Measurements from ENCODE around the gene GUSB.

DNA sequence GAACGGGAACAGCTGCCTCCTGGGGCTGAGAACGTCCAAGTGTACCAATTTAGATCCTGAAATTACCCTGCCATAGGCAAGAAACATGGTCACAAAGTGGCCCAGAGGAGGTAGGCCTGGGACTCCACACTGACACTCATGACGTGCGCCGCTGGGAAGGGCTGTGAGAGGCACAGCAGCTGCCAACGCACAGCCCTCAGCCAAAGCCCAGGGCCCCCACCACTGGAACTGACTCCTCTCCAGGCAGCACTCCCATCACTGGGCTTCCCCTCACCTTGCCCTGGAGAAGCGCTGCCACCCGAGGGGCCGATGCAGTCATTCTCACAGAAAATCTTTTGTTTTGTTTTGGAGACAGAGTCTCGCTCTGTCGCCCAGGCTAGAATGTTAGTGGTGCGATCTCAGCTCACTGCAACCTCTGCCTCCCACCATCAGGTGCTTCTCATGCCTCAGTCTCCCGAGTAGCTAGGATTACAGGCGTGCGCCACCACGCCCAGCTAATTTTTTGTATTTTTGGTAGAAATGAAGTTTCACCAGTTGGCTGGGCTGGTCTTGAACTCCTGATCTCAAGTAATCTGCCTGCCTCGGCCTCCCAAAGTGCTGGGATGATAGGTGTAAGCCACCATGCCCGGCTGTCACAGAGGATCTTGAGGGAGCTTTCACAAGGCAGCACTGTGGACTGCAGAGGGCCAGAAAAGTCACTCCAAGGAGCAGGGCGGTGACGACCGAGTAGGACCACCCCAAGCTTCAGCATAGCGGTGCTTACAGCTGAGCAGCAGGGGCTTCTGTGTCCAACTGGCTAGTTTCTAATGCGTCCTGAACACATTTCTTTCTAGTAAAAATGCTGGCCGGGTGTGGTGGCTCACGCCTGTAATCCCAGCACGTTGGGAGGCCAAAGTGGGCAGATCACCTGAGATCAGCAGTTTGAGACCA lies 13.5 kb downstream of the GUSB start:
- TF ChIP-seq, protein P1, sequence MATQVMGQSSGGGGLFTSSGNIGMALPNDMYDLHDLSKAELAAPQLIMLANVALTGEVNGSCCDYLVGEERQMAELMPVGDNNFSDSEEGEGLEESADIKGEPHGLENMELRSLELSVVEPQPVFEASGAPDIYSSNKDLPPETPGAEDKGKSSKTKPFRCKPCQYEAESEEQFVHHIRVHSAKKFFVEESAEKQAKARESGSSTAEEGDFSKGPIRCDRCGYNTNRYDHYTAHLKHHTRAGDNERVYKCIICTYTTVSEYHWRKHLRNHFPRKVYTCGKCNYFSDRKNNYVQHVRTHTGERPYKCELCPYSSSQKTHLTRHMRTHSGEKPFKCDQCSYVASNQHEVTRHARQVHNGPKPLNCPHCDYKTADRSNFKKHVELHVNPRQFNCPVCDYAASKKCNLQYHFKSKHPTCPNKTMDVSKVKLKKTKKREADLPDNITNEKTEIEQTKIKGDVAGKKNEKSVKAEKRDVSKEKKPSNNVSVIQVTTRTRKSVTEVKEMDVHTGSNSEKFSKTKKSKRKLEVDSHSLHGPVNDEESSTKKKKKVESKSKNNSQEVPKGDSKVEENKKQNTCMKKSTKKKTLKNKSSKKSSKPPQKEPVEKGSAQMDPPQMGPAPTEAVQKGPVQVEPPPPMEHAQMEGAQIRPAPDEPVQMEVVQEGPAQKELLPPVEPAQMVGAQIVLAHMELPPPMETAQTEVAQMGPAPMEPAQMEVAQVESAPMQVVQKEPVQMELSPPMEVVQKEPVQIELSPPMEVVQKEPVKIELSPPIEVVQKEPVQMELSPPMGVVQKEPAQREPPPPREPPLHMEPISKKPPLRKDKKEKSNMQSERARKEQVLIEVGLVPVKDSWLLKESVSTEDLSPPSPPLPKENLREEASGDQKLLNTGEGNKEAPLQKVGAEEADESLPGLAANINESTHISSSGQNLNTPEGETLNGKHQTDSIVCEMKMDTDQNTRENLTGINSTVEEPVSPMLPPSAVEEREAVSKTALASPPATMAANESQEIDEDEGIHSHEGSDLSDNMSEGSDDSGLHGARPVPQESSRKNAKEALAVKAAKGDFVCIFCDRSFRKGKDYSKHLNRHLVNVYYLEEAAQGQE (IDR thresholded peaks at IDR 0.05; ENCODE audit: low read depth, low read length) = no peak
- TF ChIP-seq, protein P2, sequence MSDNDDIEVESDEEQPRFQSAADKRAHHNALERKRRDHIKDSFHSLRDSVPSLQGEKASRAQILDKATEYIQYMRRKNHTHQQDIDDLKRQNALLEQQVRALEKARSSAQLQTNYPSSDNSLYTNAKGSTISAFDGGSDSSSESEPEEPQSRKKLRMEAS (IDR thresholded peaks at IDR 0.05; ENCODE audit: low read depth) = no peak
- TF ChIP-seq, protein P3, sequence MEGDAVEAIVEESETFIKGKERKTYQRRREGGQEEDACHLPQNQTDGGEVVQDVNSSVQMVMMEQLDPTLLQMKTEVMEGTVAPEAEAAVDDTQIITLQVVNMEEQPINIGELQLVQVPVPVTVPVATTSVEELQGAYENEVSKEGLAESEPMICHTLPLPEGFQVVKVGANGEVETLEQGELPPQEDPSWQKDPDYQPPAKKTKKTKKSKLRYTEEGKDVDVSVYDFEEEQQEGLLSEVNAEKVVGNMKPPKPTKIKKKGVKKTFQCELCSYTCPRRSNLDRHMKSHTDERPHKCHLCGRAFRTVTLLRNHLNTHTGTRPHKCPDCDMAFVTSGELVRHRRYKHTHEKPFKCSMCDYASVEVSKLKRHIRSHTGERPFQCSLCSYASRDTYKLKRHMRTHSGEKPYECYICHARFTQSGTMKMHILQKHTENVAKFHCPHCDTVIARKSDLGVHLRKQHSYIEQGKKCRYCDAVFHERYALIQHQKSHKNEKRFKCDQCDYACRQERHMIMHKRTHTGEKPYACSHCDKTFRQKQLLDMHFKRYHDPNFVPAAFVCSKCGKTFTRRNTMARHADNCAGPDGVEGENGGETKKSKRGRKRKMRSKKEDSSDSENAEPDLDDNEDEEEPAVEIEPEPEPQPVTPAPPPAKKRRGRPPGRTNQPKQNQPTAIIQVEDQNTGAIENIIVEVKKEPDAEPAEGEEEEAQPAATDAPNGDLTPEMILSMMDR (IDR thresholded peaks at IDR 0.05) = no peak
- TF ChIP-seq FOSL2 (IDR thresholded peaks at IDR 0.05; ENCODE audit: borderline replicate concordance, low read depth) = no peak
- no peak for TF ChIP-seq TAF1 (IDR thresholded peaks at IDR 0.05; ENCODE audit: borderline replicate concordance, low read depth, low read length)
- no peak for TF ChIP-seq EZH2phosphoT487 (IDR thresholded peaks at IDR 0.05; ENCODE audit: borderline replicate concordance, low read depth)
- TF ChIP-seq, protein P4, sequence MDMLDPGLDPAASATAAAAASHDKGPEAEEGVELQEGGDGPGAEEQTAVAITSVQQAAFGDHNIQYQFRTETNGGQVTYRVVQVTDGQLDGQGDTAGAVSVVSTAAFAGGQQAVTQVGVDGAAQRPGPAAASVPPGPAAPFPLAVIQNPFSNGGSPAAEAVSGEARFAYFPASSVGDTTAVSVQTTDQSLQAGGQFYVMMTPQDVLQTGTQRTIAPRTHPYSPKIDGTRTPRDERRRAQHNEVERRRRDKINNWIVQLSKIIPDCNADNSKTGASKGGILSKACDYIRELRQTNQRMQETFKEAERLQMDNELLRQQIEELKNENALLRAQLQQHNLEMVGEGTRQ (IDR thresholded peaks at IDR 0.05; ENCODE audit: borderline replicate concordance, low read depth, low read length) = no peak
- no peak for TF ChIP-seq RAD21 (IDR thresholded peaks at IDR 0.05; ENCODE audit: low read length)
- no peak for TF ChIP-seq SIN3A (IDR thresholded peaks at IDR 0.05; ENCODE audit: borderline replicate concordance, low read depth, low read length)
- TF ChIP-seq POLR2AphosphoS5 (IDR thresholded peaks at IDR 0.05; ENCODE audit: low read depth, low read length) = no peak
- no peak for TF ChIP-seq SMC3 (IDR thresholded peaks at IDR 0.05; ENCODE audit: low read depth, low read length)
- TF ChIP-seq EP300 (IDR thresholded peaks at IDR 0.05; ENCODE audit: borderline replicate concordance in 1 of 2, low read depth in 1 of 2, low read length in 1 of 2) = no peak
